Prostate gland (tissue), 2 donors: ENCODE data around the gene BLZF1. TPM values are rescaled to one million over a fixed set of nuclear protein-coding genes. Genes with fewer than 3 reads are reported as not detected.
A peak's percentile ranks its signal among the peaks of the same experiment; 100 is the strongest.

Source experiments
- DNase-seq: peaks from one replicate; pipeline ENCODE4 v3.0.0-alpha.2; 2019; ENCODE audit warnings: low spot score
- H3K27ac ChIP-seq, 2 donors: fragments of 200-600 bp; sonication (generic); 2 replicates each; pipeline ENCODE4 v1.5.1; 2017 to 2019
- H3K27me3 ChIP-seq: fragments of 200-600 bp; sonication (generic); replicated peaks from 2 replicates; pipeline ENCODE4 v1.5.1; 2019; ENCODE audit not compliant: insufficient read depth
- H3K36me3 ChIP-seq, 2 donors: fragments of 200-600 bp; sonication (generic); 1 replicate in 1 of 2; 2 replicates in 1 of 2; pipeline versions ENCODE4 v1.5.1 to v1.8.1; 2017 to 2019
- H3K4me1 ChIP-seq: fragments of 200-600 bp; sonication (generic); replicated peaks from 2 replicates; pipeline ENCODE4 v1.5.1; 2019
- H3K4me3 ChIP-seq, 2 donors: fragments of 200-600 bp; sonication (generic); 2 replicates each; pipeline ENCODE4 v1.5.1; 2017 to 2019
- H3K9me3 ChIP-seq: fragments of 200-600 bp; sonication (generic); 2 replicates; pipeline ENCODE4 v1.5.1; 2017
- CTCF ChIP-seq, 4 experiments: fragments of 200-600 bp in 2 of 4; fragments of 450-650 bp in 2 of 4; sonication (generic) in 2 of 4; IDR thresholded peaks; 1 replicate in 3 of 4; 2 replicates in 1 of 4; pipeline ENCODE4 v1.5.1; 2016 to 2019; ENCODE audit warnings: antibody characterized with exemption in 4 of 4, mild to moderate bottlenecking in 2 of 4, moderate library complexity in 2 of 4
- POLR2A ChIP-seq: fragments of 450-650 bp; IDR thresholded peaks from one replicate; pipeline ENCODE4 v1.6.1; 2016; ENCODE audit warnings: antibody characterized with exemption, mild to moderate bottlenecking
- POLR2AphosphoS5 ChIP-seq: sonication (generic); formaldehyde crosslinking; IDR thresholded peaks from one replicate; pipeline ENCODE4 v1.6.1; 2017; ENCODE audit warnings: antibody characterized with exemption
- WGBS: methylation state at CpG from one replicate; pipeline ENCODE4 v1.1.5; 2018; 5-methylcytosine and 5-hydroxymethylcytosine counted together
- intact Hi-C: fragments of 100-400 bp; cut with DNase I; formaldehyde crosslinking; loops from one replicate; pipeline ENCODE4 v1.14.2; 2022
- total RNA-seq, 2 donors: library from RNA; depleted of rRNA; stranded (reverse); fragments of >200 nt; gene quantifications; one replicate each; pipeline ENCODE4 v1.1.0, GENCODE V29; 2016

BLZF1 gene
- total RNA-seq, 2 donors from 2014 or later = 18.8 to 21.7 TPM

- intact Hi-C loops = no loop called here
- Histone ChIP-seq H3K27me3 (no peaks in the 10 kb centered on the region), H3K4me3 (no peak overlapping the region), H3K9me3 (no peaks in the 10 kb centered on the region), H3K36me3 (no peaks in the 10 kb centered on the region), H3K27ac (no peak overlapping the region), H3K4me1 (no peaks in the 10 kb centered on the region)
- DNase-seq = no peak
- WGBS = 91% methylated on average over 2 of the region's 2 CpGs
- TF ChIP-seq CTCF (IDR thresholded peaks at IDR 0.05) (no peak), POLR2A (no peak), POLR2AphosphoS5 (no peak)
These were observed 47.0 kb downstream of the BLZF1 start for GRCh38 chr1:169414952-169415351.

GRCh38 chr1:169421309-169421708, 53.3 kb downstream of the BLZF1 start:
- Histone ChIP-seq H3K4me1 (no peaks in the 10 kb centered on the region), H3K27ac (no peak overlapping the region), H3K27me3 (no peaks in the 10 kb centered on the region), H3K4me3 (no peak overlapping the region), H3K9me3 (no peaks in the 10 kb centered on the region), H3K36me3 (no peaks in the 10 kb centered on the region)
- TF ChIP-seq POLR2A (no peak), POLR2AphosphoS5 (no peak), CTCF (IDR thresholded peaks at IDR 0.05) (no peak)
- no peak for DNase-seq
- intact Hi-C loops = no loop called here
- WGBS = 93% methylated on average over 5 of the region's 5 CpGs

GRCh38 chr1:169426174-169426705, 58.2 kb downstream of the BLZF1 start:
- DNase-seq = no peak
- no peaks in the 10 kb centered on the region for H3K9me3 ChIP-seq
- no peak for TF ChIP-seq POLR2AphosphoS5
- TF ChIP-seq POLR2A = no peak
- 59% methylated on average over 6 of the region's 6 CpGs for WGBS
- no peaks in the 10 kb centered on the region for H3K36me3 ChIP-seq
- intact Hi-C loops = no loop called here
- no peaks in the 10 kb centered on the region for H3K27me3 ChIP-seq
- no peak overlapping the region for H3K4me3 ChIP-seq
- H3K4me1 ChIP-seq = no peaks in the 10 kb centered on the region
- no peak overlapping the region for H3K27ac ChIP-seq

- Histone ChIP-seq H3K9me3 (no peaks in the 10 kb centered on the region), H3K36me3 (no peaks in the 10 kb centered on the region), H3K4me3 (peak within 1 kb of the TSS; percentile 22 to 29), H3K27ac (no peak within 1 kb of the TSS), H3K4me1 (no peaks in the 10 kb centered on the region), H3K27me3 (no peaks in the 10 kb centered on the region)
- intact Hi-C loops = no loop called here
- under 1% methylated on average over 29 of the region's 29 CpGs for WGBS
- DNase-seq = peak; percentile 11
- TF ChIP-seq POLR2AphosphoS5 (peak; percentile 43), CTCF (IDR thresholded peaks at IDR 0.05) (no peak)
These were observed 59.2 kb downstream of the BLZF1 start, which contains the start of gene CCDC181 for GRCh38 chr1:169427081-169427641. Gene CCDC181 (minus strand): TSS chr1:169427474. CDS start chr1:169424927, 2,547 bp downstream.

Other genes starting within 250 kb of the BLZF1 start
- gene NME7, start 398 bp upstream of the BLZF1 start, total RNA-seq = 10 to 100 TPM; 10.3 to 16.3 TPM
- gene CCDC181, start 59.3 kb downstream of the BLZF1 start, total RNA-seq = 1 to 10 TPM in 1 of 2 donors, under 1 TPM in 1; 0.32 to 5.6 TPM
- gene SLC19A2, start 117.7 kb downstream of the BLZF1 start, total RNA-seq = 10 to 100 TPM; 10.6 to 18.7 TPM
- gene F5, start 218.3 kb downstream of the BLZF1 start, total RNA-seq = 1 to 10 TPM; 1.1 to 8.4 TPM